Astrocyte (in vitro differentiated cells and primary cell): ENCODE data around the gene STARD13. TPM values are rescaled to one million over a fixed set of nuclear protein-coding genes. Genes with fewer than 3 reads are reported as not detected.

Experiments
- DNase-seq: peaks from one replicate; pipeline ENCODE4 v3.0.0-alpha.2; 2010; ENCODE audit warnings: low read depth
- FAIRE-seq: peaks from 2 replicates; lab custom pipeline; 2011; peaks lifted over from hg19 to GRCh38; lab: Jason Lieb, UNC
- H2AFZ ChIP-seq: 2 replicates; pipeline ENCODE4 v1.6.0; 2012; ENCODE audit warnings: low read depth, low read length, inconsistent platforms
- H3K27ac ChIP-seq: 2 replicates; pipeline ENCODE4 v1.5.1; 2011; ENCODE audit warnings: low read depth, low read length, inconsistent platforms
- H3K27me3 ChIP-seq: 2 replicates; pipeline ENCODE4 v1.6.0; 2011; ENCODE audit warnings: low read length, inconsistent platforms; ENCODE audit not compliant: insufficient read depth
- H3K36me3 ChIP-seq: 2 replicates; pipeline ENCODE4 v1.5.1; 2011; ENCODE audit warnings: low read length, inconsistent platforms; ENCODE audit not compliant: insufficient read depth
- H3K4me1 ChIP-seq: 2 replicates; pipeline ENCODE4 v1.5.1; 2011; ENCODE audit warnings: low read length, inconsistent platforms; ENCODE audit not compliant: insufficient read depth
- H3K4me2 ChIP-seq: 2 replicates; pipeline ENCODE4 v1.6.0; 2012; ENCODE audit warnings: low read length, inconsistent platforms
- H3K4me3 ChIP-seq: 2 replicates; pipeline ENCODE4 v1.5.1; 2011; ENCODE audit warnings: low read depth, mild to moderate bottlenecking, low read length, inconsistent platforms; ENCODE audit not compliant: insufficient read depth
- H3K79me2 ChIP-seq: 2 replicates; pipeline ENCODE4 v1.6.0; 2012; ENCODE audit warnings: mild to moderate bottlenecking, low read length, inconsistent platforms; ENCODE audit not compliant: insufficient read depth
- H3K9ac ChIP-seq: 2 replicates; pipeline ENCODE4 v1.6.0; 2012; ENCODE audit warnings: mild to moderate bottlenecking, low read length, inconsistent platforms
- H3K9me3 ChIP-seq: 2 replicates; pipeline ENCODE4 v1.5.1; 2012; ENCODE audit warnings: low read depth, mild to moderate bottlenecking, low read length, inconsistent platforms; ENCODE audit not compliant: insufficient read depth
- H4K20me1 ChIP-seq: 2 replicates; pipeline ENCODE4 v1.6.0; 2012; ENCODE audit warnings: low read length, inconsistent platforms; ENCODE audit not compliant: insufficient read depth
- H3K27ac Mint-ChIP-seq: one replicate; pipeline ENCODE4 v1.8.0; 2021; ENCODE audit warnings: mild to moderate bottlenecking, mixed read lengths; ENCODE audit not compliant: unreplicated experiment
- H3K27me3 Mint-ChIP-seq: one replicate; pipeline ENCODE4 v1.8.0; 2021; ENCODE audit warnings: low read depth, mixed read lengths; ENCODE audit not compliant: unreplicated experiment
- H3K36me3 Mint-ChIP-seq: one replicate; pipeline ENCODE4 v1.8.0; 2021; ENCODE audit warnings: low read depth, mixed read lengths; ENCODE audit not compliant: unreplicated experiment
- H3K4me1 Mint-ChIP-seq: one replicate; pipeline ENCODE4 v1.8.0; 2021; ENCODE audit warnings: low read depth, mixed read lengths; ENCODE audit not compliant: unreplicated experiment
- H3K4me3 Mint-ChIP-seq: one replicate; pipeline ENCODE4 v1.8.0; 2021; ENCODE audit warnings: mild to moderate bottlenecking, moderate library complexity, mixed read lengths; ENCODE audit not compliant: unreplicated experiment
- H3K9me3 Mint-ChIP-seq: one replicate; pipeline ENCODE4 v1.8.0; 2021; ENCODE audit warnings: mild to moderate bottlenecking, mixed read lengths; ENCODE audit not compliant: unreplicated experiment
- CTCF ChIP-seq: IDR thresholded peaks from 2 replicates; pipeline ENCODE4 v1.5.1; 2011; ENCODE audit warnings: low read depth, mild to moderate bottlenecking, inconsistent platforms, low read length, moderate library complexity; ENCODE audit not compliant: insufficient read depth
- EZH2 ChIP-seq: IDR thresholded peaks from 2 replicates; pipeline ENCODE4 v1.6.1; 2012; ENCODE audit warnings: mild to moderate bottlenecking, low read length, inconsistent platforms; ENCODE audit not compliant: insufficient read depth
- total RNA-seq: library from RNA; stranded (reverse); gene quantifications from 2 replicates; pipeline ENCODE4 v1.2.1, GENCODE V29; 2021

STARD13 gene
- total RNA-seq, 1 donor from 2014 or later: 30.1 TPM

- H3K27me3 Mint-ChIP-seq: no peaks in the 10 kb centered on the region
- peaks cover 3% of the 10 kb centered on the region for H3K36me3 ChIP-seq
- H3K27me3 ChIP-seq: no peaks in the 10 kb centered on the region
- TF ChIP-seq EZH2 (no peak), CTCF (no peak)
- no peak overlapping the region for H2AFZ ChIP-seq
- DNase-seq: peak; percentile 69
- H3K4me2 ChIP-seq: peak overlapping the region; percentile 78
- peak overlapping the region; percentile 16 for H3K4me3 ChIP-seq
- peaks cover 94% of the 10 kb centered on the region for H3K79me2 ChIP-seq
- no peak overlapping the region for H3K27ac Mint-ChIP-seq
- peaks cover 43% of the 10 kb centered on the region for H3K4me1 ChIP-seq
- no peak overlapping the region for H3K4me3 Mint-ChIP-seq
- peaks cover 6% of the 10 kb centered on the region for H3K36me3 Mint-ChIP-seq
- H3K27ac ChIP-seq: peak overlapping the region; percentile 92
- no peak for FAIRE-seq
- no peaks in the 10 kb centered on the region for H4K20me1 ChIP-seq
- H3K9me3 ChIP-seq: no peaks in the 10 kb centered on the region
- peak overlapping the region; percentile 76 for H3K9ac ChIP-seq
- peaks cover 2% of the 10 kb centered on the region for H3K9me3 Mint-ChIP-seq
- peaks cover 35% of the 10 kb centered on the region for H3K4me1 Mint-ChIP-seq
Measured at GRCh38 chr13:33230178-33230881, 55.2 kb downstream of the STARD13 start.

GRCh38 chr13:33229446-33230177, 55.9 kb downstream of the STARD13 start:
- peak overlapping the region; percentile 78 for H3K4me2 ChIP-seq
- DNase-seq (no peak), FAIRE-seq (peak; percentile 84)
- H3K4me3 ChIP-seq: peak overlapping the region; percentile 16
- H3K79me2 ChIP-seq: peaks cover 91% of the 10 kb centered on the region
- H3K4me1 Mint-ChIP-seq: peaks cover 29% of the 10 kb centered on the region
- peaks cover 6% of the 10 kb centered on the region for H3K36me3 Mint-ChIP-seq
- peak overlapping the region; percentile 73 for H3K27ac Mint-ChIP-seq
- peaks cover 3% of the 10 kb centered on the region for H3K36me3 ChIP-seq
- no peaks in the 10 kb centered on the region for H4K20me1 ChIP-seq
- TF ChIP-seq EZH2 (no peak), CTCF (no peak)
- H3K27me3 Mint-ChIP-seq: no peaks in the 10 kb centered on the region
- peaks cover 43% of the 10 kb centered on the region for H3K4me1 ChIP-seq
- no peak overlapping the region for H3K4me3 Mint-ChIP-seq
- peaks cover 2% of the 10 kb centered on the region for H3K9me3 Mint-ChIP-seq
- H3K9ac ChIP-seq: peak overlapping the region; percentile 76
- H3K27ac ChIP-seq: peak overlapping the region; percentile 92
- no peaks in the 10 kb centered on the region for H3K9me3 ChIP-seq
- no peaks in the 10 kb centered on the region for H3K27me3 ChIP-seq
- peak overlapping the region; percentile 19 for H2AFZ ChIP-seq
